ENCODE results near the gene AUP1. TPM values are rescaled to one million over a fixed set of nuclear protein-coding genes. Genes with fewer than 3 reads are reported as not detected.

AUP1 gene
- polyA plus RNA-seq, 1 donor from 2014 or later, result 153 TPM

- Histone ChIP-seq H4K20me1 (ENCODE audit: insufficient read depth) (no peaks in the 10 kb centered on the region), H3K9me2 (ENCODE audit: insufficient read depth, low read length) (no peaks in the 10 kb centered on the region), H3K4me3 (ENCODE audit: low read length) (no peak overlapping the region), H3K79me2 (replicated peaks; ENCODE audit: insufficient read depth, low read length) (peaks cover 6% of the 10 kb centered on the region), H3K9ac (ENCODE audit: low read length) (no peak overlapping the region), H3K36me3 (ENCODE audit: insufficient read depth, low read length) (no peaks in the 10 kb centered on the region), H2AFZ (ENCODE audit: low read depth, low read length) (no peak overlapping the region), H3K4me2 (ENCODE audit: low read length) (no peak overlapping the region), H3K9me3 (ENCODE audit: low read length) (no peaks in the 10 kb centered on the region), H3F3A (ENCODE audit: insufficient read depth, low read length, poor library complexity, severe bottlenecking) (peaks cover 3% of the 10 kb centered on the region), H3K27me3 (ENCODE audit: insufficient read depth, low read depth, low read length) (peaks cover 79% of the 10 kb centered on the region), H3K27ac (ENCODE audit: low read length) (no peak overlapping the region)
- TF ChIP-seq RAD21 (conservative IDR thresholded peaks at IDR 0.05) (no peak), TAF1 (IDR thresholded peaks at IDR 0.05; ENCODE audit: low read depth) (no peak), SMC3 (conservative IDR thresholded peaks at IDR 0.05; ENCODE audit: poor library complexity) (no peak), EZH2 (IDR thresholded peaks at IDR 0.05; ENCODE audit: borderline replicate concordance, insufficient read depth, low read length, poor library complexity, severe bottlenecking) (no peak), REST (IDR thresholded peaks at IDR 0.05; ENCODE audit: borderline replicate concordance) (no peak), POLR2AphosphoS5 (IDR thresholded peaks at IDR 0.05) (no peak), MXI1 (conservative IDR thresholded peaks at IDR 0.05; ENCODE audit: poor library complexity, severe bottlenecking) (no peak), EP300 (conservative IDR thresholded peaks at IDR 0.05; ENCODE audit: poor library complexity, severe bottlenecking) (no peak), CTCF (IDR thresholded peaks at IDR 0.05; ENCODE audit: poor library complexity, severe bottlenecking) (no peak)
These were observed 18.2 kb downstream of the AUP1 start for GRCh38 chr2:74511104-74511989.

- Histone ChIP-seq H2AFZ (ENCODE audit: low read depth, low read length) (no peak overlapping the region), H3K36me3 (ENCODE audit: insufficient read depth, low read length) (peaks cover 6% of the 10 kb centered on the region), H3K27ac (ENCODE audit: low read length) (no peak overlapping the region), H3K4me3 (ENCODE audit: low read length) (no peak overlapping the region), H4K20me1 (ENCODE audit: insufficient read depth) (no peaks in the 10 kb centered on the region), H3K9ac (ENCODE audit: low read length) (no peak overlapping the region), H3K4me2 (ENCODE audit: low read length) (no peak overlapping the region), H3K79me2 (replicated peaks; ENCODE audit: insufficient read depth, low read length) (peaks cover 6% of the 10 kb centered on the region), H3K9me3 (ENCODE audit: low read length) (no peaks in the 10 kb centered on the region), H3K27me3 (ENCODE audit: insufficient read depth, low read depth, low read length) (peaks cover 75% of the 10 kb centered on the region), H3K9me2 (ENCODE audit: insufficient read depth, low read length) (no peaks in the 10 kb centered on the region), H3F3A (ENCODE audit: insufficient read depth, low read length, poor library complexity, severe bottlenecking) (peaks cover 3% of the 10 kb centered on the region)
- no peak for TF ChIP-seq EP300 (conservative IDR thresholded peaks at IDR 0.05; ENCODE audit: poor library complexity, severe bottlenecking)
- TF ChIP-seq SMC3 (conservative IDR thresholded peaks at IDR 0.05; ENCODE audit: poor library complexity), result no peak
- TF ChIP-seq CTCF (IDR thresholded peaks at IDR 0.05; ENCODE audit: poor library complexity, severe bottlenecking), result no peak
- TF ChIP-seq POLR2AphosphoS5 (IDR thresholded peaks at IDR 0.05), result no peak
These were observed 19.2 kb downstream of the AUP1 start for GRCh38 chr2:74510272-74510671.
